HepG2 (cell line): Measurements from ENCODE around the gene STX8. TPM values are rescaled to one million over a fixed set of nuclear protein-coding genes. Genes with fewer than 3 reads are reported as not detected.

Source experiments
- GTF3A ChIP-seq: sonication (generic); formaldehyde crosslinking; conservative IDR thresholded peaks from 2 replicates; pipeline ENCODE4 v1.4.0; 2020; ENCODE audit warnings: mild to moderate bottlenecking, missing genetic modification reagents
- PAWR ChIP-seq: sonication (generic); formaldehyde crosslinking; IDR thresholded peaks from 2 replicates; pipeline ENCODE4 v1.4.0; 2020; ENCODE audit warnings: missing genetic modification reagents, mild to moderate bottlenecking, borderline replicate concordance
- PLSCR1 ChIP-seq: sonication (generic); formaldehyde crosslinking; IDR thresholded peaks from 2 replicates; pipeline ENCODE4 v1.5.0; 2020; ENCODE audit warnings: missing genetic modification reagents, mild to moderate bottlenecking, borderline replicate concordance
- REL ChIP-seq: sonication (generic); formaldehyde crosslinking; conservative IDR thresholded peaks from 2 replicates; pipeline ENCODE4 v1.8.0; 2022; ENCODE audit warnings: mild to moderate bottlenecking, missing genetic modification reagents, moderate library complexity
- THYN1 ChIP-seq: sonication (generic); formaldehyde crosslinking; IDR thresholded peaks from 2 replicates; pipeline ENCODE4 v1.8.1; 2023; ENCODE audit warnings: low read depth, mild to moderate bottlenecking, moderate library complexity, missing genetic modification reagents, borderline replicate concordance
- TIGD3 ChIP-seq: sonication (generic); formaldehyde crosslinking; IDR thresholded peaks from 2 replicates; pipeline ENCODE4 v1.5.1; 2020; ENCODE audit warnings: mild to moderate bottlenecking, missing genetic modification reagents, borderline replicate concordance
- ZBTB7A ChIP-seq: sonication (generic); formaldehyde crosslinking; IDR thresholded peaks from 2 replicates; pipeline ENCODE4 v1.8.0; 2022; ENCODE audit warnings: mild to moderate bottlenecking, missing genetic modification reagents
- ZFP36 ChIP-seq: fragments of 150-350 bp; IDR thresholded peaks from 2 replicates; pipeline ENCODE4 v1.6.1; 2018; ENCODE audit warnings: borderline replicate concordance, low read length, low read depth; ENCODE audit not compliant: partially characterized antibody
- ZNF121 ChIP-seq: sonication (generic); formaldehyde crosslinking; IDR thresholded peaks from 2 replicates; pipeline ENCODE4 v1.5.0; 2020; ENCODE audit warnings: mild to moderate bottlenecking, missing genetic modification reagents
- ZNF296 ChIP-seq: sonication (generic); formaldehyde crosslinking; conservative IDR thresholded peaks from 2 replicates; pipeline ENCODE4 v1.5.0; 2020; ENCODE audit warnings: mild to moderate bottlenecking, missing genetic modification reagents
- ZNF639 ChIP-seq: conservative IDR thresholded peaks from 2 replicates; pipeline ENCODE4 v1.6.1; 2018; ENCODE audit warnings: missing genetic modification reagents
- ZNF652 ChIP-seq: IDR thresholded peaks from 2 replicates; pipeline ENCODE4 v1.6.1; 2016; ENCODE audit warnings: low read depth, borderline replicate concordance
- ZNF713 ChIP-seq: sonication (generic); formaldehyde crosslinking; IDR thresholded peaks from 2 replicates; pipeline ENCODE4 v1.4.0; 2020; ENCODE audit warnings: mild to moderate bottlenecking, missing genetic modification reagents
- ZNF740 ChIP-seq: sonication (generic); formaldehyde crosslinking; IDR thresholded peaks from 2 replicates; pipeline ENCODE4 v1.4.0; 2020; ENCODE audit warnings: missing genetic modification reagents
- polyA plus RNA-seq, 8 experiments: library from polyadenylated mRNA; depleted of rRNA in 3 of 8; stranded (reverse) in 7 of 8; unstranded in 1 of 8; fragments of >200 nt; fragmentation: Illumina TruSeq in 4 of 8; extraction: Trizol in 4 of 8; gene quantifications; 2 replicates each; pipeline versions ENCODE4 v1.2.1 to v1.2.3, GENCODE V29; 2011 to 2016; ENCODE audit warnings: low read depth in 4 of 8, missing spikeins in 1 of 8, mixed read lengths in 1 of 8; ENCODE audit not compliant: insufficient read depth in 1 of 8
- total RNA-seq, 5 experiments: library from RNA; depleted of rRNA; stranded (reverse); fragments of >200 nt; fragmentation: Illumina TruSeq; extraction: Trizol; gene quantifications; 2 replicates each; pipeline ENCODE4 v1.2.3, GENCODE V29; 2016; ENCODE audit warnings: low read depth in 1 of 5
- TF ChIP-seq, protein P1 (sequence below): sonication (generic); formaldehyde crosslinking; IDR thresholded peaks from 2 replicates; pipeline ENCODE4 v1.4.0; 2020; ENCODE audit warnings: missing genetic modification reagents, borderline replicate concordance
- TF ChIP-seq, protein P2 (sequence below): sonication (generic); formaldehyde crosslinking; IDR thresholded peaks from 2 replicates; pipeline ENCODE4 v1.8.1; 2023; ENCODE audit warnings: mild to moderate bottlenecking, missing genetic modification reagents
- TF ChIP-seq, protein P3 (sequence below): sonication (generic); formaldehyde crosslinking; IDR thresholded peaks from 2 replicates; pipeline ENCODE4 v1.5.1; 2020; ENCODE audit warnings: missing genetic modification reagents, mild to moderate bottlenecking, borderline replicate concordance

STX8 gene
- total and polyA plus RNA-seq, 2 of the 13 experiments (the other 11 are each of a cell fraction or from before 2014, with no cell fraction given), result 36.4 to 53.6 TPM

DNA sequence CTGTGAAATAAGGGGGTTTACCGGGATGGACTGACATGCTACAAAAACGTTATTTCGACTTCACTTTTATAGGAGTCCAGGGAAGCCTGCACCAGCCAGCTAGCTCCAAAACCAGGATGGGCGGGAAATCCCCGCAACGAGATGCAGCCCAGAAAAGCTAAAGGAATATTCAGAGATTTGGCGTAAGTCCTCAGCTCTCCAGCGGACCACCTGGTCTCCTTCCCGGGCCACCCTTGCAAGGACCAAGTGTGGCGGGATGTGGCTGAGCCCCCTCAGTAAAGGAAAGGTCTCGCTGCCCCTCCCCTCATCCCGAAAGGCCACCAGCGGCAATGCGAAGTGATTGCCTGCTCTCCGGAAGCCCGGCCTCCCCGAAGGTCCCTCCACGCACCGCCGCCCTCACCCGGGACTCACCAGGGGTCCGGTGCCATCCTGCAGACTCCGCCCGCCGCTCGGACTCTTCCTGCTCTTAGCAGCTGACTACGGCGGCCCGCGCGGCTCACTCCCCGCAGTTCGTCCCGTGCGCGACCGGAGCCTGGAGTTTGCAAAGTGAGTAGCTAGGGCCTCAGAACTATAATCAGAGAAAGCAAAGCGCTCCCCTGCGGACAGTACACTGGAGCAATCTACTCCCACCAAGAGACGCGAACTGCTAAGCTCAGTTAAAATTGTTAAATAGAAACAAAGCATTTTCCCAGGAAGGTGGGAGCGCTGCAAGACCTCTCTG, at the start of gene STX8 (continued):
- no peak for TF ChIP-seq THYN1 (CRISPR knock-in tag)
- TF ChIP-seq ZFP36, result peak; percentile 12
- 0 out of 2 replicates have a peak, but pooled peaks have one; percentile 37 for TF ChIP-seq ZNF121 (CRISPR knock-in tag)
- TF ChIP-seq PLSCR1, result no peak
- TF ChIP-seq ZNF639 (CRISPR knock-in tag), result peak; percentile 59; the same call in 1 of the 2 replicates
- TF ChIP-seq, protein P1, sequence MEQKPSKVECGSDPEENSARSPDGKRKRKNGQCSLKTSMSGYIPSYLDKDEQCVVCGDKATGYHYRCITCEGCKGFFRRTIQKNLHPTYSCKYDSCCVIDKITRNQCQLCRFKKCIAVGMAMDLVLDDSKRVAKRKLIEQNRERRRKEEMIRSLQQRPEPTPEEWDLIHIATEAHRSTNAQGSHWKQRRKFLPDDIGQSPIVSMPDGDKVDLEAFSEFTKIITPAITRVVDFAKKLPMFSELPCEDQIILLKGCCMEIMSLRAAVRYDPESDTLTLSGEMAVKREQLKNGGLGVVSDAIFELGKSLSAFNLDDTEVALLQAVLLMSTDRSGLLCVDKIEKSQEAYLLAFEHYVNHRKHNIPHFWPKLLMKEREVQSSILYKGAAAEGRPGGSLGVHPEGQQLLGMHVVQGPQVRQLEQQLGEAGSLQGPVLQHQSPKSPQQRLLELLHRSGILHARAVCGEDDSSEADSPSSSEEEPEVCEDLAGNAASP (CRISPR knock-in tag), result 0 out of 2 replicates have a peak, but pooled peaks have one; percentile 51
- TF ChIP-seq PAWR (CRISPR knock-in tag), result no peak
- TF ChIP-seq GTF3A, result no peak
- no peak for TF ChIP-seq ZNF713 (CRISPR knock-in tag)
- TF ChIP-seq, protein P2, sequence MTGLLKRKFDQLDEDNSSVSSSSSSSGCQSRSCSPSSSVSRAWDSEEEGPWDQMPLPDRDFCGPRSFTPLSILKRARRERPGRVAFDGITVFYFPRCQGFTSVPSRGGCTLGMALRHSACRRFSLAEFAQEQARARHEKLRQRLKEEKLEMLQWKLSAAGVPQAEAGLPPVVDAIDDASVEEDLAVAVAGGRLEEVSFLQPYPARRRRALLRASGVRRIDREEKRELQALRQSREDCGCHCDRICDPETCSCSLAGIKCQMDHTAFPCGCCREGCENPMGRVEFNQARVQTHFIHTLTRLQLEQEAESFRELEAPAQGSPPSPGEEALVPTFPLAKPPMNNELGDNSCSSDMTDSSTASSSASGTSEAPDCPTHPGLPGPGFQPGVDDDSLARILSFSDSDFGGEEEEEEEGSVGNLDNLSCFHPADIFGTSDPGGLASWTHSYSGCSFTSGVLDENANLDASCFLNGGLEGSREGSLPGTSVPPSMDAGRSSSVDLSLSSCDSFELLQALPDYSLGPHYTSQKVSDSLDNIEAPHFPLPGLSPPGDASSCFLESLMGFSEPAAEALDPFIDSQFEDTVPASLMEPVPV (CRISPR knock-in tag), result peak; percentile 68; the same call in 1 of the 2 replicates
- no peak for TF ChIP-seq REL (CRISPR knock-in tag)
- TF ChIP-seq ZNF740 (CRISPR knock-in tag), result no peak
- TF ChIP-seq, protein P3, sequence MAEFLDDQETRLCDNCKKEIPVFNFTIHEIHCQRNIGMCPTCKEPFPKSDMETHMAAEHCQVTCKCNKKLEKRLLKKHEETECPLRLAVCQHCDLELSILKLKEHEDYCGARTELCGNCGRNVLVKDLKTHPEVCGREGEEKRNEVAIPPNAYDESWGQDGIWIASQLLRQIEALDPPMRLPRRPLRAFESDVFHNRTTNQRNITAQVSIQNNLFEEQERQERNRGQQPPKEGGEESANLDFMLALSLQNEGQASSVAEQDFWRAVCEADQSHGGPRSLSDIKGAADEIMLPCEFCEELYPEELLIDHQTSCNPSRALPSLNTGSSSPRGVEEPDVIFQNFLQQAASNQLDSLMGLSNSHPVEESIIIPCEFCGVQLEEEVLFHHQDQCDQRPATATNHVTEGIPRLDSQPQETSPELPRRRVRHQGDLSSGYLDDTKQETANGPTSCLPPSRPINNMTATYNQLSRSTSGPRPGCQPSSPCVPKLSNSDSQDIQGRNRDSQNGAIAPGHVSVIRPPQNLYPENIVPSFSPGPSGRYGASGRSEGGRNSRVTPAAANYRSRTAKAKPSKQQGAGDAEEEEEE (CRISPR knock-in tag), result peak; percentile 43; the same call in 1 of the 2 replicates
- TF ChIP-seq ZBTB7A (CRISPR knock-in tag), result peak; percentile 59; the same call in 1 of the 2 replicates
- TF ChIP-seq TIGD3 (CRISPR knock-in tag), result no peak
- no peak for TF ChIP-seq ZNF296 (CRISPR knock-in tag)
- TF ChIP-seq ZNF652, result peak; percentile 9; the same call in 1 of the 2 replicates
